ENCODE results near the gene SLC8A2. TPM values are rescaled to one million over a fixed set of nuclear protein-coding genes. Genes with fewer than 3 reads are reported as not detected.

The SLC8A2 gene
- total RNA-seq, 1 experiment from 2014 or later: 0.10 TPM

DNA sequence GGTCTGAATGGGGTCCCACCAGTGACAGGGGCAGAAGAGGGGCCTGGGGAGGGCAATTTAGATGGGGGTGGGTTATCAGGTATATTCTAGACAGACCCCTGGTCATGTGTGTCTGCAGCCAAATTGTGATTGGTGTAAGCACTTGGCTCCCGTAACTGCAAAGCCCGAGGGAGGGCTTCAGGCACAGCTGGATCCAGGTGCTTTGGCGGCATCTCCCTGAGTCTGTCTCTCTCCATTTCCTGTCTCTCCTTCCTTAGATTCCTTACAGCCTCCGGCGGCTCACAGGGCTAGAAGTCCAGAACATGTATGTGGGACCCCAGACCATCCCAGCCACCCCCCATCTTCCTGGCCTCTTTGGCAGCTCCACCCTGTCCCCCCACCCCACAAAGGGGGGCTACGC lies 91.1 kb downstream of the SLC8A2 start:
- no peaks in the 10 kb centered on the region; the same call in 1 of the 2 replicates for H3K36me3 ChIP-seq (ENCODE audit: control insufficient read depth, insufficient read depth, low read length)
- DNase-seq (ENCODE audit: low read depth, low spot score): no peak
- no peak overlapping the region for H3K27ac ChIP-seq (ENCODE audit: low read length)
- H3K27me3 ChIP-seq (ENCODE audit: control insufficient read depth, insufficient read depth, low read length): no peaks in the 10 kb centered on the region
- ChIA-PET CTCF (no interaction called here), POLR2A (no interaction called here)
- no peak for TF ChIP-seq REST (IDR thresholded peaks at IDR 0.05; ENCODE audit: insufficient read depth in 1 of 2, low read depth in 2 of 2, low read length in 1 of 2)
- TF ChIP-seq SIN3A (IDR thresholded peaks at IDR 0.05; ENCODE audit: borderline replicate concordance, insufficient read depth, low read depth, low read length): no peak
- TF ChIP-seq TCF7L2 (IDR thresholded peaks at IDR 0.05; ENCODE audit: low read depth, low read length): no peak
- no peaks in the 10 kb centered on the region for H3K4me1 ChIP-seq (ENCODE audit: control insufficient read depth, insufficient read depth, low read length)
- intact Hi-C loops (cut with micrococcal nuclease; ENCODE audit: unreplicated experiment): no loop called here
- no peak for ATAC-seq
- in situ Hi-C loops (cut with HindIII; ENCODE audit: low pct_unique_long_range_greater_than_20kb, low sequenced_read_pairs): no loop called here
- BruUV-seq (replicated peaks): no TSS peak
- H3K4me3 ChIP-seq (ENCODE audit: low read depth in 2 of 2, low read length in 2 of 2): no peak overlapping the region
- no peaks in the 10 kb centered on the region for H3K9me3 ChIP-seq (ENCODE audit: control insufficient read depth, insufficient read depth, low read depth, low read length)

GRCh38 chr19:47379381-47379938 lies 92.2 kb downstream of the SLC8A2 start:
- in situ Hi-C loops (cut with HindIII; ENCODE audit: low pct_unique_long_range_greater_than_20kb, low sequenced_read_pairs) (no loop called here), intact Hi-C loops (cut with micrococcal nuclease; ENCODE audit: unreplicated experiment) (no loop called here)
- Histone ChIP-seq H3K36me3 (ENCODE audit: control insufficient read depth, insufficient read depth, low read length) (no peaks in the 10 kb centered on the region; the same call in 1 of the 2 replicates), H3K27ac (ENCODE audit: low read length) (no peak overlapping the region), H3K4me1 (ENCODE audit: control insufficient read depth, insufficient read depth, low read length) (no peaks in the 10 kb centered on the region), H3K9me3 (ENCODE audit: control insufficient read depth, insufficient read depth, low read depth, low read length) (no peaks in the 10 kb centered on the region), H3K27me3 (ENCODE audit: control insufficient read depth, insufficient read depth, low read length) (no peaks in the 10 kb centered on the region), H3K4me3 (ENCODE audit: low read depth in 2 of 2, low read length in 2 of 2) (no peak overlapping the region)
- ChIA-PET POLR2A (no interaction called here), CTCF (no interaction called here)
- ATAC-seq (no peak), DNase-seq (ENCODE audit: low read depth, low spot score) (no peak)
- BruUV-seq (replicated peaks): no TSS peak
- TF ChIP-seq SIN3A (IDR thresholded peaks at IDR 0.05; ENCODE audit: borderline replicate concordance, insufficient read depth, low read depth, low read length): no peak
- TF ChIP-seq CTCF (IDR thresholded peaks at IDR 0.05): no peak
- no peak for TF ChIP-seq REST (IDR thresholded peaks at IDR 0.05; ENCODE audit: insufficient read depth in 1 of 2, low read depth in 2 of 2, low read length in 1 of 2)
- TF ChIP-seq POLR2AphosphoS5 (IDR thresholded peaks at IDR 0.05; ENCODE audit: low read depth, low read length): no peak
- TF ChIP-seq TCF7L2 (IDR thresholded peaks at IDR 0.05; ENCODE audit: low read depth, low read length): no peak

Measured in Panc1 (cell line).